K562 (cell line): ENCODE measurements around the gene NELFE. TPM values are rescaled to one million over a fixed set of nuclear protein-coding genes. Genes with fewer than 3 reads are reported as not detected.

Experiments
- CREB1 ChIP-seq, 2 experiments: sonication (generic) in 1 of 2; formaldehyde crosslinking in 1 of 2; IDR thresholded peaks; 2 replicates each; pipeline versions ENCODE4 v1.6.1 to v1.8.0; 2012 to 2022; ENCODE audit warnings: inconsistent platforms in 1 of 2, mild to moderate bottlenecking in 1 of 2, missing genetic modification reagents in 1 of 2, moderate library complexity in 1 of 2
- CREM ChIP-seq: IDR thresholded peaks from 2 replicates; pipeline ENCODE4 v1.6.1; 2014; ENCODE audit warnings: antibody characterized with exemption, low read depth
- CSDE1 ChIP-seq, 2 experiments: fragments of 450-650 bp; IDR thresholded peaks; 2 replicates each; pipeline ENCODE4 v1.6.1; 2016; ENCODE audit warnings: mild to moderate bottlenecking in 1 of 2
- EP400 ChIP-seq: fragments of 450-650 bp; IDR thresholded peaks from 2 replicates; pipeline ENCODE4 v1.6.1; 2017; ENCODE audit warnings: antibody characterized with exemption, mild to moderate bottlenecking, moderate library complexity
- ESRRB ChIP-seq: fragments of 250-450 bp; sonication (Bioruptor Pico); IDR thresholded peaks from 2 replicates; pipeline ENCODE4 v1.5.0; 2020; ENCODE audit warnings: mild to moderate bottlenecking, moderate library complexity, borderline replicate concordance
- GABPB1 ChIP-seq: sonication (generic); formaldehyde crosslinking; IDR thresholded peaks from 2 replicates; pipeline ENCODE4 v1.8.0; 2022; ENCODE audit warnings: mild to moderate bottlenecking, missing genetic modification reagents
- KDM1A ChIP-seq, 2 experiments: fragments of 450-650 bp; IDR thresholded peaks; 2 replicates each; pipeline ENCODE4 v1.6.1; 2016; ENCODE audit warnings: mild to moderate bottlenecking in 2 of 2
- MECOM ChIP-seq: fragments of 250-450 bp; sonication (Bioruptor Pico); IDR thresholded peaks from 2 replicates; pipeline ENCODE4 v1.8.0; 2022; ENCODE audit warnings: inconsistent platforms
- NFIC ChIP-seq: fragments of 450-650 bp; IDR thresholded peaks from 2 replicates; pipeline ENCODE4 v1.6.1; 2017; ENCODE audit warnings: mild to moderate bottlenecking, inconsistent platforms
- SREBF1 ChIP-seq: fragments of 150-350 bp; IDR thresholded peaks from 2 replicates; pipeline ENCODE4 v1.6.1; 2014; ENCODE audit warnings: antibody characterized with exemption, low read depth, low read length, borderline replicate concordance
- SREBF2 ChIP-seq: sonication (generic); formaldehyde crosslinking; IDR thresholded peaks from 2 replicates; pipeline ENCODE4 v1.4.0; 2020; ENCODE audit warnings: mild to moderate bottlenecking, missing genetic modification reagents
- SRSF9 ChIP-seq: fragments of 200-400 bp; formaldehyde crosslinking; IDR thresholded peaks from 2 replicates; pipeline ENCODE4 v1.6.1; 2017; ENCODE audit warnings: low read depth, low read length, borderline replicate concordance
- TSHZ1 ChIP-seq: fragments of 250-450 bp; sonication (Bioruptor Pico); IDR thresholded peaks from 2 replicates; pipeline ENCODE4 v1.4.0; 2020; ENCODE audit warnings: mild to moderate bottlenecking, moderate library complexity
- ZNF175 ChIP-seq: fragments of 200-800 bp; sonication (Bioruptor generic); IDR thresholded peaks from 2 replicates; pipeline ENCODE4 v1.6.1; 2016; ENCODE audit warnings: low read depth, mild to moderate bottlenecking, missing genetic modification characterization, missing compliant biosample characterization
- ZNF395 ChIP-seq: fragments of 200-800 bp; sonication (Bioruptor generic); IDR thresholded peaks from 2 replicates; pipeline ENCODE4 v1.6.1; 2017; ENCODE audit warnings: missing genetic modification characterization, missing compliant biosample characterization
- ZNF507 ChIP-seq: conservative IDR thresholded peaks from 2 replicates; pipeline ENCODE4 v1.6.1; 2017; ENCODE audit warnings: missing genetic modification characterization, missing compliant biosample characterization
- ZNF668 ChIP-seq: fragments of 250-450 bp; sonication (Bioruptor Pico); IDR thresholded peaks from 2 replicates; pipeline ENCODE4 v1.8.0; 2022; ENCODE audit warnings: mild to moderate bottlenecking, inconsistent platforms
- ZNF75A ChIP-seq: fragments of 450-650 bp; formaldehyde crosslinking; IDR thresholded peaks from 2 replicates; pipeline ENCODE4 v1.4.0; 2020; ENCODE audit warnings: mild to moderate bottlenecking
- ZNF785 ChIP-seq: fragments of 250-450 bp; sonication (Bioruptor Pico); IDR thresholded peaks from 2 replicates; pipeline ENCODE4 v1.4.0; 2020; ENCODE audit warnings: mild to moderate bottlenecking
- polyA plus RNA-seq, 8 experiments: library from polyadenylated mRNA; depleted of rRNA in 4 of 8; stranded (reverse) in 5 of 8; unstranded in 3 of 8; fragments of >200 nt; fragmentation: Nextera tagmentation in 2 of 8; fragmentation: Illumina TruSeq in 1 of 8; extraction: Ambion mirVana in 2 of 8; extraction: Trizol in 1 of 8; gene quantifications; 2 replicates each; pipeline versions ENCODE4 v1.2.1 to v1.2.3, GENCODE V29; 2011 to 2014; ENCODE audit warnings: inconsistent platforms in 1 of 8, missing spikeins in 1 of 8
- total RNA-seq, 7 experiments: library from RNA; depleted of rRNA in 6 of 7; stranded (reverse); fragments of >200 nt in 6 of 7; fragmentation: Illumina TruSeq in 2 of 7; extraction: Trizol in 2 of 7; gene quantifications; 2 replicates each; pipeline versions ENCODE4 v1.2.1 to v1.2.3, GENCODE V29; 2011 to 2021; ENCODE audit warnings: low replicate concordance in 1 of 7
- TF ChIP-seq, protein P1 (sequence below): conservative IDR thresholded peaks from 2 replicates; pipeline ENCODE4 v1.6.1; 2011; ENCODE audit warnings: low read depth, mild to moderate bottlenecking, low read length; ENCODE audit not compliant: control insufficient read depth
- TF ChIP-seq, protein P2 (sequence below): fragments of 450-650 bp; formaldehyde crosslinking; IDR thresholded peaks from 2 replicates; pipeline ENCODE4 v1.4.0; 2022; ENCODE audit warnings: mild to moderate bottlenecking, moderate library complexity

The NELFE gene
- total and polyA plus RNA-seq, 9 of the 15 experiments (the other 6 are each of a cell fraction or from before 2014, with no cell fraction given) = 15.2 to 157 (median 91.5) TPM

DNA sequence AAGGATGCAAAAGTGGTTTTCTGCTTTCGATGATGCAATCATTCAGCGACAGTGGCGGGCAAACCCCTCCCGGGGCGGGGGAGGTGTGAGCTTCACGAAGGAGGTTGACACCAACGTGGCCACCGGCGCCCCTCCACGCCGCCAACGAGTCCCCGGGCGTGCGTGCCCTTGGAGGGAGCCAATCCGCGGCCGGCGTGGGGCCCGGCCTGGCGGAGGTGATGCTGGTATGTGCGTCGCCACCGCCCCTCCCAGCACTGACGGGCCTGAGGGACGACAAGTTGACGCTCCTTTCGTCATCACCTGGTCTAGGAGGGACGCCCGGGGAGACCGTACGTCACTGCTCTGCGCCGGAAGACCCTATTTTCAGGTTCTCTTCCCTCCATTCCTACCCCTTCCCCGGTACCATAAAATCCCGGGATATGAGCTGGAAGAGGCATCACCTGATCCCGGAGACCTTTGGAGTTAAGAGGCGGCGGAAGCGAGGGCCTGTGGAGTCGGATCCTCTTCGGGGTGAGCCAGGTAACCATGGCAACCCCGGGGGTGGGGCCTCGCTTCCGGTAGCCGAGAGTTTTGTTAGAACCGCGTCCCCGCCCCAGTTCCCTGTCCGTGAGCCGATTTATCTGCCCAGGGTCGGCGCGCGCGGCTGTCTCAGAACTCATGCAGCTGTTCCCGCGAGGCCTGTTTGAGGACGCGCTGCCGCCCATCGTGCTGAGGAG, 13.4 kb upstream of the NELFE start, which contains the start of gene DXO (continued):
- TF ChIP-seq ZNF395 (CRISPR knock-in tag) (peak; percentile 92), ZNF175 (CRISPR knock-in tag) (peak; percentile 90), MECOM (CRISPR knock-in tag) (no peak), SREBF2 (CRISPR knock-in tag) (no peak), ZNF668 (CRISPR knock-in tag) (0 out of 2 replicates have a peak, but pooled peaks have one; percentile 65), ESRRB (CRISPR knock-in tag) (no peak), SRSF9 (no peak), NFIC (no peak; the same call in none of the 2 replicates), CREB1 (IDR thresholded peaks at IDR 0.05) (peak; percentile 99), CREB1 (CRISPR knock-in tag; IDR thresholded peaks at IDR 0.05) (peak; percentile 100), TSHZ1 (CRISPR knock-in tag) (0 out of 2 replicates have a peak, but pooled peaks have one; percentile 61), EP400 (peak; percentile 97), ZNF785 (CRISPR knock-in tag) (no peak), SREBF1 (peak; percentile 80), GABPB1 (CRISPR knock-in tag) (peak; percentile 99), CREM (peak; percentile 97), ZNF75A (no peak; the same call in 1 of the 2 replicates), KDM1A (IDR thresholded peaks at IDR 0.05) (no peak; a peak in 1 of 4 replicates), ZNF507 (tag) (no peak), CSDE1 (IDR thresholded peaks at IDR 0.05) (peak in 1 of 2 experiments; percentile 100; a peak in 2 of 4 replicates)
- TF ChIP-seq, protein P1, sequence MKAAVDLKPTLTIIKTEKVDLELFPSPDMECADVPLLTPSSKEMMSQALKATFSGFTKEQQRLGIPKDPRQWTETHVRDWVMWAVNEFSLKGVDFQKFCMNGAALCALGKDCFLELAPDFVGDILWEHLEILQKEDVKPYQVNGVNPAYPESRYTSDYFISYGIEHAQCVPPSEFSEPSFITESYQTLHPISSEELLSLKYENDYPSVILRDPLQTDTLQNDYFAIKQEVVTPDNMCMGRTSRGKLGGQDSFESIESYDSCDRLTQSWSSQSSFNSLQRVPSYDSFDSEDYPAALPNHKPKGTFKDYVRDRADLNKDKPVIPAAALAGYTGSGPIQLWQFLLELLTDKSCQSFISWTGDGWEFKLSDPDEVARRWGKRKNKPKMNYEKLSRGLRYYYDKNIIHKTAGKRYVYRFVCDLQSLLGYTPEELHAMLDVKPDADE = peak; percentile 66
- TF ChIP-seq, protein P2, sequence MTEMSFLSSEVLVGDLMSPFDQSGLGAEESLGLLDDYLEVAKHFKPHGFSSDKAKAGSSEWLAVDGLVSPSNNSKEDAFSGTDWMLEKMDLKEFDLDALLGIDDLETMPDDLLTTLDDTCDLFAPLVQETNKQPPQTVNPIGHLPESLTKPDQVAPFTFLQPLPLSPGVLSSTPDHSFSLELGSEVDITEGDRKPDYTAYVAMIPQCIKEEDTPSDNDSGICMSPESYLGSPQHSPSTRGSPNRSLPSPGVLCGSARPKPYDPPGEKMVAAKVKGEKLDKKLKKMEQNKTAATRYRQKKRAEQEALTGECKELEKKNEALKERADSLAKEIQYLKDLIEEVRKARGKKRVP (CRISPR knock-in tag) = peak; percentile 98
